Stimulated activated CD4-positive, alpha-beta T cell treated with anti-CD3 and anti-CD28 coated beads, TNF-alpha, amount 100 ng/mL, for 48 hours (primary cell): ENCODE data around the gene CDX1.

ENCODE experiments used
- DNase-seq, 3 donors: peaks; one replicate each; pipeline ENCODE4 v3.0.0-alpha.2; 2020; ENCODE audit warnings: low read depth in 3 of 3

CDX1 gene

GRCh38 chr5:150208187-150209098 is 41.9 kb downstream of the CDX1 start:
- DNase-seq, result no peak

DNA sequence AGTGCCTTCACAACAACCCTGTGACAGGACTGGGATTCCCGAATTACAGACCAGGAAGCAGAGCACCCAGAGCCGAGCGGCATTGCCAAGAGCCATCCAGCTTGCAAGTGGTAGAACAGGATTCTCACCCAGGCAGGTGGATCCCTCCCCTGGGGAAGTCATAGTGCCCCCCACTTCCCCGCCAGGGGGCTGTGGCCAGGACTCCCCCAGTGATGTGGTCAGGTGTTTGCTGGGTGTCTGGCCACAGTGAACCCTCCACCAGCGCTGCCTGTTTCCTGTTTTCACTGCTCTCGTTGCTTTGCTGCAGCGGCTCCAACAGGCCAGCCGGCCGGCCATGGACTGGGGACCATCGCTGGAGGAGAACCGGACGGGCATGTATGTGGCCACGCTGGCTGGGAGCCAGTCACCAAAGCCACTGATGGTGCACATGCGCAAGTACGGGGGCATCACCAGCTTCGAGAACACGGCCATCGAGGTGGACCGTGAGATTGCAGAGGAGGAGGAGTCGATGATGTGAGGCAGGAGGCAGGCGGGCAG is 42.6 kb downstream of the CDX1 start:
- DNase-seq, result no peak

DNA sequence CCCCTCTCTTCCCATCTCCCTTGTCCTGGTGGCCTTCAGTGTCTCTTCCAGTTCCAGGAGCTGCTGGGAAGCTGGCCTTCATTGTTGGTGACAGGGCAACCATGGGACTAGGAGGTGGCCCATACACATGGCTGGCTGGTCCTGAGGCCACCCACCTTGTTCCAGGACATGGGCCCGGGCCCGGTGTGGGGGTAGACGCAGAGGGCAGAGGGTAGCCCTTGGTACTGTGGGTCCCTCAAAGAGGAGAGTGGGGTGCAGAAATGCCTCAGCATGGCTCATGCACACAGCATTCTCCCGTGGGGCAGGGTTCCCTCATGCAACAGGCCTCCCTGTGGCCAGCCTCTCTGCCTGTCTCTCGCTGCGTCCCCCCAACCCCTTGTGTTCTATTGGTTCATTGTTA is 44.1 kb downstream of the CDX1 start:
- no peak for DNase-seq

GRCh38 chr5:150211156-150212030 is 44.8 kb downstream of the CDX1 start:
- no peak for DNase-seq

DNA sequence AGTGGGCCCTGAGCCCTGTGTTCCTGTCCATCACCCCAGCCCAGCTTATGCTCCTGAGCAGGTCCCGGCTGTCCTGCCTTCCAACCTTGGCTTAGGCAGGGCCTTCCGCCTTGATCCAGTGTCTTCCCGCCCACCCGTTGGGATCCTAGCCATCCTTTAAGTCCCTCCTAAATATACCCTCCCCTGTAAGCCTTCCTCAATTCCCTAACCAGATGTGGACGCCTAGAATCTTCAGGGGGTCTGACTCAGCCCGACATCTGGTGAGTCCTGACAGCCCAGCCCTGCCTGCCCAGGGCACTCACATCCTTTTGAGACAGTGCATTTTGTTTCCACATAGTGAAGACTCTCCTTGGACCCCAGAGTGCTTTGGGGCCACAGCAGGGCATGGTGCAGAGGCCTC is 47.0 kb downstream of the CDX1 start:
- no peak for DNase-seq

DNA sequence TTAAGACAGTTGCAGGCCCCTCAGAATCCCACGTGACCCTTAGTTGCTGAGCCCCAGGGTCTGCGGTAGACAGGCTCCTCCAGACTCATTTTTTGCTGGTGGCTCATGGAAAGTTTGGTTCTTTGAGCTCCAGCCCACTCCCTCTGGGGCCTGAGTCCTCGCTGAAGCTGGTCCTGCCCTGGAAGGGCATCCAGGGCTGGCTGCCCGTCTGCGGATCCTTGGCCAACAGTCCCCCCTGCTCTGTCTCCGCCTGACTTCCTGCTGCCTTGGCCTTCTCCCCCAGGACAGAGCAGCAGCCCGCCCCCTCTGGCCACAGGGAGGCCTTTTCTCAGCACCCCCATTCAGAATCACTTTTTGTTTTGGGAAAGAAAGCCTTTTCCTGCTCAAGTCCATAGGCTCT is 47.7 kb downstream of the CDX1 start:
- no peak for DNase-seq

GRCh38 chr5:150215979-150216944 is 49.7 kb downstream of the CDX1 start:
- no peak for DNase-seq

GRCh38 chr5:150217038-150217437 is 50.5 kb downstream of the CDX1 start:
- DNase-seq, result no peak

GRCh38 chr5:150217873-150218692 is 51.5 kb downstream of the CDX1 start:
- peak; percentile 64 to 70 (median 68) for DNase-seq

DNA sequence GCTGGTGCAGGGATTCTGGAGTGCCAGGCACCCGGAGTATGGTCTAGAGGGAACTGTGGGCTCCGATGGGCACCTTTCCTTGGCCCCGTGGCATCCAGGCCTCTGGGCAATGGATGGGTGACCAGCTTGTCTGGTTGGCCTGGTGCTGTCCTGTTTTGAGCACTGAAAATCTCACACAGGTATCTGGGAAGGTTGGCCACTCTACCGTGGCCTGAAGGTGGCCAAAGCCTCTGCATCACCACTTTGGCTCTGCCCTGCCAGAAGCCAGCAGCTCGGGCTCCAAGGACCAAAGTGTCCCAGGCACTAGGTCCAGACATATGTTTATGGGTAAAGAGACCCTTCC is 52.1 kb downstream of the CDX1 start:
- DNase-seq, result no peak

DNA sequence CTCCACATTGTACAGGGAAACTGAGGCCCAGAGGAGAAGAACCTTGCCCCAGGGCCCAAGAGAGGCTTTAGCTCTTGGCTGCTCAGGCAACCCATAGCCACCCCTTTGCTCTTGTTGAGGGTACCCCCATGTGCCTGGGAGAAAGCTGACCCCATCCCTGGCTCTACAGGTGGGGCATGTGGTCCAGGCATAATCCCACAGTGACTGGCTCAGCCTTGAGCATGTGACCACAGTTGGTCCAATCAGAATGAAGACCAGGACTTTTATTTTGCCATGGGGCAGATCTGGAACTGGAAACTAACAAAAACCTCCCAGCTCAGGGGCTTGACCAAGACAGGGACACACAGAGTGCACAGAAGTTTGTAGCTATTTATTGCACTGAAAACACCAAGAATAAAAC is 52.6 kb downstream of the CDX1 start:
- DNase-seq, result no peak

GRCh38 chr5:150219861-150220260 is 53.3 kb downstream of the CDX1 start:
- DNase-seq, result no peak

- DNase-seq, result no peak
These were observed 54.9 kb downstream of the CDX1 start for GRCh38 chr5:150221471-150221870.

GRCh38 chr5:150222906-150223305 is 56.3 kb downstream of the CDX1 start:
- DNase-seq, result no peak

GRCh38 chr5:150223474-150223873 is 56.9 kb downstream of the CDX1 start:
- no peak for DNase-seq

GRCh38 chr5:150224483-150225027 is 58.0 kb downstream of the CDX1 start:
- no peak for DNase-seq

DNA sequence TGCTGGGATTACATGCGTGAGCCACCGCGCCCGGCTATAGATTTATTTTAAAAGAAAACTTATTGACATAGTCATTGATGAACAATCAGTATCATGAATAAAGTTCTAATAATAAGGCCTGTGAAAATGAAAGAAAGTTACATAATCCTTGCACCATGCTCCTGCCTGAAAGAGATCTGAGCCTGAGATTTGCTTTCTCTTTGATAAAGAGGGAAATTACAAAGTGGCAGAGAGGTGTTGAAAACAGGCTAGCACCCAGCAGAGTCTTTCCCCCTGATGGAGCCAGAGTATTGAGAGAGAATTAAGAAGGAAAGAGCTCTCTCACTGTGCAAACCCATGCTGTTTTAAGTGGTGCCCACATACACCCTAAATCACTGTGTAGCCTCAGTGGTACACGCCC is 60.5 kb downstream of the CDX1 start:
- DNase-seq, result no peak

DNA sequence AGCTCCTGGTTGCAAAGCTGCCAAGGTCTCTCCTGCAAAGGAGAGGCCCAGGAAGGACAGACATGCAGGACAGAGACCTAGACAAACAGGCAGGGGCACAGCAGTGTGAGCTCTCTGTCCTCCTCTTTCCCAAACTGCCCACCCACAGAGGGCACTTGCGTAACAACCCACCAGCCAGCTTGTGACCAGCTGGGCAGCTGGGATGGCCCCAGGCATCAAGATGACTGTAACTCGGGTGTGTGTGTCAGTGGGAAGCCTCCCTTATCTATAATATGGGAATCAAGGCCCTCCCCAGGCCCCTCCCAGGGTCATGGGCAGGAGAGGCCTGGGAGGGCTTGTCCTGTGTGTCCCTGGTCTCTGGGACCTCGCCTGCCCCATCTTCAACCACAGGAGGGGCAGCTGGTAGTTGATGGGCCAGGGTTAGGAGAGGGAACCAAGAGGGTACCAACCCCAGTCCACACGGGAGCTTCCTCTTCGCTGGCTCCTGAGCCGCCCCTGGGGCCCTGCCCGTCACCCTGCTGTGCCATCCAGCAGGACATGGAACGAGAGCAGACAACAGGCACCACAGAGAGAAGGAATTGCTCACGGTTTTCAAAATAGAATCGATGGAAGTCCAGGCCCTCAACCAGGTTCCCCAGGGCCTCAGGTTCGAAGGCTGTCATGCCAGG is 61.2 kb downstream of the CDX1 start:
- DNase-seq, result no peak

DNA sequence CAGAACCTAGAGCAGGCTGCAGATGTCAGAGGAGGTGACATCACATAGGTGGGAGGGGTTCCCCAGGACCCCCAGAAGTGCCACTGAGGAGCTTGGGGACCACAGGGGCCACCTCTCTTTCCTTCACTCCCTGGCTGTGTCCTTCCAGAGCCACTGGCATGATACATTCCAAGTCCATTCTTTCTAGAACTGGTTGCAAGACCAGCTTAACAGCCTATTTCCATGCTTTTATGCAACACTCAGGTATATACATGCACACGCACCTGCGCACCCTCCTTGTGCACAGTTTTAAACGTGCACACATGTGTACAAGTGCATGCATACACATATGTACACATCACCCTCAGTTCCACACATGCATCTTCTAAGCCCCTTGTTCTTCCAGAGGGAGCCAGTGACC is 63.0 kb downstream of the CDX1 start:
- DNase-seq, result no peak

DNA sequence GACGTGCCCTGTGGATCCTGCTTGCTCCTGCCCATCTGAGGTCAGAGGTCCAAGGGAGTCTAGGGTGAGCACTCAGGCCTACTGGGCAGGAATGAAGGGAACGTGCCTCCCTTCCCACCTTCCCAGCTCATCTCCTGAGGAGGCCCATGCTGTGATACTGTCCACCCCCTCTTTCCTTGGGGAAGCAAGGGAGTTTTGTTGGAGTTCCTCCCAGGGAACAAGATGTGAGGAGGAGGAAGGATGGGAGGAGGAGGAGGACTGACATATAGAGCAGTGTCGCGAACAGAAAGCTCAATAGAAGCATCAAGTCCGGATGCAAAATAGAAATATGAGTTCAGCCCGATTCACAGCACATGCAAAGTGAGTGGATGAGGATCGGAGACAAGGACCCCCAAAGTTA is 64.3 kb downstream of the CDX1 start:
- DNase-seq, result no peak
